ENCODE measurements around the gene INHBE. TPM values are rescaled to one million over a fixed set of nuclear protein-coding genes. Genes with fewer than 3 reads are reported as not detected.
"Not testable (repeated sequence)": the region's sequence is repeated elsewhere in the genome, so short reads cannot be mapped to it uniquely, and the experiment has no call there.

Gene INHBE, protein sequence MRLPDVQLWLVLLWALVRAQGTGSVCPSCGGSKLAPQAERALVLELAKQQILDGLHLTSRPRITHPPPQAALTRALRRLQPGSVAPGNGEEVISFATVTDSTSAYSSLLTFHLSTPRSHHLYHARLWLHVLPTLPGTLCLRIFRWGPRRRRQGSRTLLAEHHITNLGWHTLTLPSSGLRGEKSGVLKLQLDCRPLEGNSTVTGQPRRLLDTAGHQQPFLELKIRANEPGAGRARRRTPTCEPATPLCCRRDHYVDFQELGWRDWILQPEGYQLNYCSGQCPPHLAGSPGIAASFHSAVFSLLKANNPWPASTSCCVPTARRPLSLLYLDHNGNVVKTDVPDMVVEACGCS
- 9.1 and 13.9 TPM in 2 replicates for total RNA-seq (2022)
- percentile 56 among the genes with signal in this experiment for Bru-seq, nascent RNA
- BruChase-seq, experiment 1, labeled RNA remaining after a 2-hour chase: percentile 75 among the genes with signal in this experiment
- percentile 73 among the genes with signal in this experiment for BruChase-seq, experiment 2, labeled RNA remaining after a 6-hour chase
- long read RNA-seq, partial matches to known transcripts: 0 of 2 reads
- long read RNA-seq, other reads (novel, unspliced or antisense): 1 of 2 reads

GRCh38 chr12:57454566-57455373 is at the start of gene INHBE:
Gene INHBE (plus strand): TSS chr12:57455307. CDS start chr12:57455537, 230 bp downstream.
- Histone ChIP-seq H3K9me3 (no peaks in the 10 kb centered on the region), H3K4me3 (ENCODE audit: low read depth, low read length) (no peak within 1 kb of the TSS), H3K36me3 (ENCODE audit: control insufficient read depth, insufficient read depth, low read length) (no peaks in the 10 kb centered on the region), H3K4me1 (peaks cover 35% of the 10 kb centered on the region), H3K27me3 (replicated peaks; ENCODE audit: control insufficient read depth, insufficient read depth, low read length) (no peaks in the 10 kb centered on the region)
- peak; percentile 84 to 85 for DNase-seq
- intact Hi-C loops (cut with micrococcal nuclease; ENCODE audit: unreplicated experiment): loop anchor here (5.0 kb wide), 1 partner anchor 283 kb away; the partner anchor contains the start of gene AGAP2
- ChIA-PET POLR2A (interaction anchor here (0.6 to 1.1 kb wide), 3 partner anchors 9 to 214 kb away, joined by 4 to 5 read pairs (median 5); no protein-coding TSS in a partner anchor), CTCF (interaction anchor here (0.7 to 4.5 kb wide), 9 partner anchors 16 to 324 kb away, joined by 3 to 138 read pairs (median 4); partner anchors contain the start of gene STAC3)
- BruUV-seq (replicated peaks): no TSS peak
- TF ChIP-seq CTCF (IDR thresholded peaks at IDR 0.05; ENCODE audit: insufficient read depth in 1 of 2, low read depth in 1 of 2, low read length in 1 of 2, severe bottlenecking in 1 of 2, unreplicated experiment in 1 of 2): no peak
- Mint-ChIP-seq H3K4me3 (ENCODE audit: unreplicated experiment) (peak within 1 kb of the TSS; percentile 61), H3K4me1 (ENCODE audit: low read depth, unreplicated experiment) (peaks cover 29% of the 10 kb centered on the region), H3K9me3 (ENCODE audit: unreplicated experiment) (no peaks in the 10 kb centered on the region), H3K36me3 (ENCODE audit: insufficient read depth, unreplicated experiment) (peaks cover 7% of the 10 kb centered on the region), H3K27ac (ENCODE audit: unreplicated experiment) (peak within 1 kb of the TSS; percentile 83), H3K27me3 (ENCODE audit: insufficient read depth, unreplicated experiment) (no peaks in the 10 kb centered on the region)

- POLR2A ChIA-PET: no interaction called here
Measured at GRCh38 chr12:57410534-57410933, 44.6 kb upstream of the INHBE start.

DNA sequence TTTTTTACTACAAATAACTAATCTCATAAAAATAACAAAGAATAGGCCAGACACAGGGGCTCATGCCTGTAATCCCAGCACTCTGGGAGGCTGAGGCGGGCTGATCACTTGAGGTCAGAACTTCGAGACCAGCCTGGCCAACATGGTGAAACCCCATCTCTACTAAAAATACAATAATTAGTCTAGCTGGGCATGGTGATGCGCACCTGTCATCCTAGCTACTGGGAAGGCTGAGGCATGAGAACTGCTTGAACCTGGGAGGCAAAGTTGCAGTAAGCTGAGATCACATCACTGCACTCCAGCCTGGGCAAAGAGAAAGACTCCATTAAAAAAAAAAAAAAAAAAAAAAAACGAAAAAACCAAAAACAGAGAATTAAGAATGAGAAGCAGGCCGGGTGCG is 40.9 kb upstream of the INHBE start:
- H3K36me3 Mint-ChIP-seq (ENCODE audit: insufficient read depth, unreplicated experiment); H3K27me3 Mint-ChIP-seq (ENCODE audit: insufficient read depth, unreplicated experiment); DNase-seq; CTCF ChIA-PET; H3K4me3 ChIP-seq (ENCODE audit: low read depth, low read length); H3K9me3 Mint-ChIP-seq (ENCODE audit: unreplicated experiment); intact Hi-C loops (cut with micrococcal nuclease; ENCODE audit: unreplicated experiment); H3K4me1 ChIP-seq; H3K36me3 ChIP-seq (ENCODE audit: control insufficient read depth, insufficient read depth, low read length); BruUV-seq (replicated peaks); H3K9me3 ChIP-seq; H3K4me3 Mint-ChIP-seq (ENCODE audit: unreplicated experiment); H3K4me1 Mint-ChIP-seq (ENCODE audit: low read depth, unreplicated experiment); H3K27ac Mint-ChIP-seq (ENCODE audit: unreplicated experiment); H3K27me3 ChIP-seq (replicated peaks; ENCODE audit: control insufficient read depth, insufficient read depth, low read length): not testable (repeated sequence)
- POLR2A ChIA-PET: interaction anchor here (0.7 kb wide), 1 partner anchor 99 kb away, joined by 12 read pairs; no protein-coding TSS in a partner anchor

More at GRCh38 chr12:57410534-57410933, 44.6 kb upstream of the INHBE start:
- DNase-seq: no peak
- no peaks in the 10 kb centered on the region for H3K27me3 ChIP-seq (replicated peaks; ENCODE audit: control insufficient read depth, insufficient read depth, low read length)
- Mint-ChIP-seq H3K4me3 (ENCODE audit: unreplicated experiment) (no peak overlapping the region), H3K27me3 (ENCODE audit: insufficient read depth, unreplicated experiment) (no peaks in the 10 kb centered on the region), H3K9me3 (ENCODE audit: unreplicated experiment) (no peaks in the 10 kb centered on the region), H3K27ac (ENCODE audit: unreplicated experiment) (no peak overlapping the region), H3K36me3 (ENCODE audit: insufficient read depth, unreplicated experiment) (no peaks in the 10 kb centered on the region), H3K4me1 (ENCODE audit: low read depth, unreplicated experiment) (no peaks in the 10 kb centered on the region)
- no TSS peak for BruUV-seq (replicated peaks)
- intact Hi-C loops (cut with micrococcal nuclease; ENCODE audit: unreplicated experiment): no loop called here
- no peak overlapping the region for H3K4me3 ChIP-seq (ENCODE audit: low read depth, low read length)
- no peaks in the 10 kb centered on the region for H3K4me1 ChIP-seq
- CTCF ChIA-PET: interaction anchor here (1.1 kb wide), 1 partner anchor 378 kb away, joined by 3 read pairs; no protein-coding TSS in a partner anchor
- no peaks in the 10 kb centered on the region for H3K36me3 ChIP-seq (ENCODE audit: control insufficient read depth, insufficient read depth, low read length)
- no peak for TF ChIP-seq CTCF (IDR thresholded peaks at IDR 0.05; ENCODE audit: insufficient read depth in 1 of 2, low read depth in 1 of 2, low read length in 1 of 2, severe bottlenecking in 1 of 2, unreplicated experiment in 1 of 2)
- no peaks in the 10 kb centered on the region for H3K9me3 ChIP-seq

Measured in Caco-2 (cell line).